HG03175 (cell line): ENCODE results near the gene NMNAT3.

Experiments used
- ATAC-seq: cut with Tn5 transposase; IDR thresholded peaks from one replicate; pipeline ENCODE4 v1.9.1; 2021; ENCODE audit warnings: mild to moderate bottlenecking, moderate library complexity; ENCODE audit not compliant: unreplicated experiment

Gene NMNAT3

DNA sequence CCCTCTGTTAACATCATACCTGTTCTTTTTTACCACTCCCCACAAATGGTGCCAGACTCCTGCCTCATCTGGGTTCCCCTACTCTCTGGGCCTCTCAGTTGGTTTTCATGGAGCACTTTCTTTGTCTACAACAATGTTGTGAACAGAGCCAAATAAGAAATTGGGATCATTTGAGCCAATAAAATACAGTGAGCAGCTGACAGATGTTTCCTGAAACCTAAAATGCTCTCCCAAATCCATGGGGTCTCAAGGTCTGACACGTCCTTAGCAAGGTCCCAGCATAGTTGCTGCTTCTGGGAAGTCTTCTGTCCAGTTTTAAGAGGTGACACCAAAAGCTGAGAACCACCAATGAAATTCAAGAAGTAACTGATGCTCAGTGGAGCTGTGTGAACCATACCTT, 1.7 kb downstream of the NMNAT3 start:
- no peak for ATAC-seq

- no peak for ATAC-seq
Observed at GRCh38 chr3:139675327-139675726, 2.4 kb downstream of the NMNAT3 start.

DNA sequence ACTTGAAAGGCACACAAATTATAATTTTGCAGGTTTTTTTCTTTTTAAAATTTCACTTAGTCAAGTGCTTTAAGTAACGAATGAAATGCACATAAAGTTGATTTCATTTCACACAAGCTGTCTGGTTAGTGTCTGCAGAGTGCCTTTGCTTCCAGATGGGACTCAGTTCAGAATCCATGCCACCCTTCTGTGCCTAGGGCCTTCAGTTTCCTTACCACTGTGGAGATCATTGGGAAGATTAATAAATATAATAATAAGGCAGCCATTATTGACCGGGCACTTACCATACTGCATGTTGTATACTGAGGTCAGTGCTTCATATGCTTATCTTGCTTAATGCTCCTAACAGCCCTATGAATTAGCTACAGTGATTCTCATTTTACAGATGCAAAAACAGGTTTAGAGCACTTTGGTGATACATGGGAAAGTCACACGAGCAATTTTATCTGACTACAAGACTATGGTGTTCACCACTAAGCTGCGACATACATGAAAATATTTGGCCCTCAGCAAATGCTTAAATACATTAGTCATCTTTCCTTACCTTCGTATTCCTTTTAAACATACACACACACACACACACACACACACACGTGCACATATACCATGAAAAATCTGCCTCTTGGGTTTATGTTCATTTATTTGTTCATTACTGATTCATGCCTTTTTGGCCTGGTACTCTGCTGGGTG, 3.1 kb downstream of the NMNAT3 start:
- ATAC-seq, result no peak

GRCh38 chr3:139672884-139673283, 4.9 kb downstream of the NMNAT3 start:
- ATAC-seq, result no peak

DNA sequence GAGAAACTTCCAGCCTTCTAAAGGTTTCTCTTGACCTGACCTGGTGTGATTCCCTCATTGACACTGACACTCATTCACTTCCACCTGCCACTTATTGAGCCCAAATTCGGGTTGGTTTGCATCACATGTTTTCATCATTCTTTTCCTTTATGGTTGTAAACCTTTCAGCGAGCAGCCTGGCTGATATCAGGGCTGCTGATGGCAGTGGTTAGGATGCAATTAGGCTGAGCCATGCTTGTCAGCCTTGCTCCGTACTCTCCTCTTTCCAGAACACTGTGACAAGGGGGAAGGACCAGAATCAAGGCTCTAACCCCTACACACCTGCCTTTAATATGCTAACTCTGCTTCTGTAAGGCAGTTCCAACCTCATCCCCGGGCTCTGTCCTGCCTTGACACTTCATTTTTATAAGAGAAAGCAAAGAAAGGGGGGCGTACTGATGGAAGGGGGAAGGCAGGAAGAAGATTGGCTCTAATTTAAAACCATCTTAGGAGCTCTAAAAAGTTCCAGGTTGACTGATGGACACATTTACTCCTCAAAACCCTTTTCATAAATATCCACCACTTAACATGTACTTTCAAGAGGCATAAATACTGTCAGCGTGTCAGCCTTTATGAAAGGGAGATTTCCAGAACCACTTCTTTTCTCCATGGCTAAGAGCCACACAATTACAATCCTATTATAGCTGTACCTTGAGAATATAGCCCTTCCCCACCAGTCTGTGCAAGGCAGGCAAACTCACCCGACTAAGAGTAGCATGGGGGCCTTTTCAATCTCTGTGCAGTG, 5.7 kb downstream of the NMNAT3 start:
- no peak for ATAC-seq

GRCh38 chr3:139671107-139671506, 6.7 kb downstream of the NMNAT3 start:
- ATAC-seq, result no peak

- ATAC-seq, result no peak
Observed at GRCh38 chr3:139670196-139670595, 7.6 kb downstream of the NMNAT3 start.

DNA sequence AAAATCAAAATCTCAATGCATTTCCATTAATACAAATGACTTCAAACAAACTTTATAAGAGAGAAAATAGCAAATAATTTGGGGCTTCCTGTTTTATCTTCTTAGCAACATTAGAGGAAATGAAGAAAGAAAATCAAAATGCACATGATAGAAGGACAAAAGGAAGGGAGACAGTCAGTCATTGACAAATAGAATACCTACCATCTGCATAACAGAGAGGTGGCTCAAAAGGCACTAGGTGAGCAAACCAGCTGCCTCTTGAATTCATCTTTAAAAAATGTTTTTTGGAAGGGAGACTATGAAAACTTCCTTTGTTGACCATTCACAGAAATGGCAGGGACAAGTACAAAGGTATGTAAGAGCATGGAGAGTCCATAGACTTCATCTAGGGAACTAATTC, 9.4 kb downstream of the NMNAT3 start:
- no peak for ATAC-seq

DNA sequence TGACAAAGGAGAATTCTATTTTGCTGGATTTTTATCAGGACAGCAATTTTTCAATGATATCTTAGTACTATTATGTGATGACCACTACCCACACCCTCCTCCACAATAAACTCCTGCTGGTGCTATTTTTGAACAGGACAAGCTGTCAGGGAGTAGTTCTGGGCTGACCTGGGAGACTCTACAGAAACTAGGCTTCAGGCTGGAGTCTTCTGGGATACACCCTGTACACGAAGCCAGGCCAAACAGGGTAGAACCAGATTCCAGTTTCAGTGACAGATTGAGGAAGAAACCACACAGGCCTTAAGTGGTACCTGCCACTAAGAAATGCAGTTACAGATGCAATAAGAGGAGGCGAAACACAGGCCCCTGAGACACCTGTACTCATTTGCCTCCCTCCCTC, 12.8 kb downstream of the NMNAT3 start:
- ATAC-seq, result no peak

DNA sequence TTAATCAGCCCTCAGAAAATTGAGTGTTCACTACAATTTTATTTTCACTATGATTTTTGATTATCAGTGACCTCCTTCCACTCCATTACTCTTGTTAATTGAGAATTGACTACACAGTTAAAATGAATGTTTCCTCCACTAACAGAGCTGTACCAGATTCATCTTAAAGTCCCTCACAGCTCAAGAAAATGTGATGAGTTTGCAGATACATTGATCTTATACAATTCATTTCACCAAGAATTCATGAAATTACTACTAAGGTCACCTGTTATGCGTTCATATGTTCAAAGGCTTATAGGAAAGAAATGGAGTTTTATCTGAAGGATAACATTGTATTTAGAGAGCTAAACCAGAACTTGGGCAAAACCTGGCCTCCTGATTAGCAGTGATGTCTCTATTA, 17.5 kb downstream of the NMNAT3 start:
- ATAC-seq, result no peak

DNA sequence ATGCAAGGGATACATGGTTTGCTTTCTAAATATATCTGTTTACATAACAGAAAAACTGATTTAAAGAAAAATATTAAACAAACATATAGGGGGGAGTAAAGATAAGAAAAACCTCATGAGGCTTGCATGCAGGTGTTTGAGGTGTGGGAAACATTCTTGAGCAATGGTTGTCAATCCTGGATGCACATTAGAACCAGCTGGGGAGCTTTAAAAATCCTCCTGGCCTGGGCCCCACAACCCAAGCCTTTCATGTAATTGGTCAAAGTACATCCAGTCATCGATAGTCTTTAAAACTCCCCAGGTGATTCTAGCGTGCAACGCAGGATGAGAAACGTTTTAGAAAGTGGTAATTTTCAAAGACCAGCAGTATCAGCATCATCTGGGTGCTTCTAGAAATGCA, 18.3 kb downstream of the NMNAT3 start:
- no peak for ATAC-seq

DNA sequence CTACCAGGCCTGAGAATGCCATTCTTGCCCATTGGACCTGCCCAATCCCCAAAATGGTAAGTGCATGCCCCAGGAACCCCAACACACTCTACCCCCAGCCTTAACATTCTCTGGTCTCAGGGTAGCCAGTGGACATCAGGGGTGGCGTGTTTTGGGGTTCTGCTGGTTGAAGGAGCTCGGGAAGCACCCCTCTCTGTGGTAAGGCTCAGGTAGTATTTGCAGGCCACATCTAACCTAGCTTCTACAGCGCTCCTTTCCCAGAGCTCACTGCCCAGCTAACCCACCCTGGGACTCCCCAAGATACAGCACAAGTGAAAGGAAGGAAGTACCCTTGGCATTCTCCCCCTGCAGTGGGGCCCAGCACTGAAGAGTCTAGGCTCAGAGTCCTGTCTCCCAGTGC, 19.8 kb downstream of the NMNAT3 start:
- ATAC-seq, result no peak

DNA sequence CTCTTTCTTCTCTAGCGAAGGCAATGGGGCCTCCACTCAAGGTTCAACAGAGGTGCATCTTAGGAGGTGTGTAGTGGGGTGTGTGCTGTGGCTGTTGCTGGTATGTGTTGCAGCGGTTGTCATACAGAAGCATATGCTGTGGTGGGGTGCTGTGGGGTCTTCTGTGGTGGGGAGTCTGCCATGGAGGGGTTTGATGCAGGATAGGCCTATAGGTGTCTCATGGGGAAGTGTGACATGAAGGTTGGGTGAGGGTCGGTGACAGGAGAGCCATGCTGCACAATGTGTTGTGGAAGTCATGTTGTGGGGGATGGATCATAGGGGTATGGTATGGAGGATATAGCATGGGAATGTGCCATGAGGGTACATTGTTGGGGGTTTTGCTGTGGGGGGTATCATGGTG, 20.3 kb downstream of the NMNAT3 start:
- ATAC-seq, result no peak

GRCh38 chr3:139655909-139656595, 21.7 kb downstream of the NMNAT3 start:
- ATAC-seq, result no peak

DNA sequence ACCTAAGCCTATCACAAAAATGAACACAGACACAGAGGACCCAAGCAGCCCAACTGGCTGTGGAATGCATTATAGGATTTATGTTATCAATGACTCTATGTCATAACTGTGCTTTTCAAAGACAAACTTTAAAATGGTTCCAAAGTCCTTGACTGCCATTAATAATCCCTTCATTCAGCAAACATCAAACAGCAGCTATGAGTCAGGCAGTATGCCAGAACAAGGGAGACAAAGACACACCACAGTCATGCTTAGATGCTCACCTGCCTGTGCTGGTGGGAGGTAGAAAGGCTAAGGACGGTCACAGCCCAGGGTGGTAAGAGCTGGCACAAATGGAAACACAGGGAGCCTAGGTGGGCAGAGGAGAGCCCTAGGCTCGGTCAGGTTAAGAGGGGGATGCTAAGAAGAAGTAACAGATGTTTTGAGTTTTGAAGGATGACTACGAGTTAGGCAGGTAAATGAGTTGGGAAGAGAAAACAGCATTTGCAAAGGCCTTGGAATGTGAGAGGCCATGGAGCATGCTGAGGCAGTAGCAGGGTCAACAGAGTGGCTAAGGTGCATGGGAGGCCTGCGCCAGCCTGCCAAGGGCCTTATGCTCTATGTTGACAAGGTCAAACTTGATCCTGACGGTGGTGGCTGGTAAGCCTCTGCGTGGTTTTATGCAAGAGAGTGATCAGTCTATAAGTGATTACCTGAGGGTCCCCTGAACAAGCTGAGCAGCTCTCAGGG, 23.0 kb downstream of the NMNAT3 start:
- ATAC-seq, result no peak

DNA sequence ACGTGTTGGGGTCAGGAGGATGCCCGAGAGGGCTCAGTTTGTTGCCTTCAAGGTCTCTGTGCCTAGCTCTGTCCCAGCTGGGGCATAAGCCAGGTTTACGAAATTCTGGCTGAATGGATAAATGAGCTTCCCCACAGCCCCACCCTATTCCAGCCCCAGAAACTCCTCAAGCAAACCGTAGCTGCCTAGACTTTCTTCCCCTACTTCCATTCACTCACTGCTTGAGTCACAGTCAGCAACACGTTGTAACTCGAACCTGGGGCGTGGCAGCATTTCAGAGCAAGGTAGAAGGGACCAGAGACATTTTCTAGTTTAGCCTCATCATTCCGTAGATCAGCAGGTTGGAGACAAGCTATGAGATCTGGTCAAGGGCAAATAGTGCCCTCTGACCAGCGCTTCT, 24.2 kb downstream of the NMNAT3 start:
- ATAC-seq, result no peak

GRCh38 chr3:139652561-139652960, 25.2 kb downstream of the NMNAT3 start:
- ATAC-seq, result no peak

- ATAC-seq, result no peak
Observed at GRCh38 chr3:139647866-139648435, 29.8 kb downstream of the NMNAT3 start.

DNA sequence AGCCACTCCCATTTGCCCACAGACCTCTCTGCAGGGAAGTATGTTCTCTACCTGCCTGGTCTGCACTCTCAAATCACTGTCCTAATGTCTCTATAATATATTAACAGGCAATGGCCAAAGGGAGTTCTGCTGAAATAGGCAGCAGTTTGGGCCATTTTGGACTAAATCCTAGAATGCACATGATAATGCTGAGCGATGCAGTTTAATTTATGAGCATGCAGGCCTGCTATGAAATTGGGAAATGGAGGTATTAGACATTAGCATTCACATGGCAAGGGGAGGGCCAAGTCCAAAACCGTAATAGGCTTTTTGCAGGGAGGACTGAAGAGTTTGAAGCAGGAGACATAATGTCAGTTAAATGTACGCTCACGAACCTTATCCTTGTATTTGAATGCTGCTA, 31.3 kb downstream of the NMNAT3 start:
- ATAC-seq, result no peak

- no peak for ATAC-seq
Observed at GRCh38 chr3:139642996-139643395, 34.8 kb downstream of the NMNAT3 start.

DNA sequence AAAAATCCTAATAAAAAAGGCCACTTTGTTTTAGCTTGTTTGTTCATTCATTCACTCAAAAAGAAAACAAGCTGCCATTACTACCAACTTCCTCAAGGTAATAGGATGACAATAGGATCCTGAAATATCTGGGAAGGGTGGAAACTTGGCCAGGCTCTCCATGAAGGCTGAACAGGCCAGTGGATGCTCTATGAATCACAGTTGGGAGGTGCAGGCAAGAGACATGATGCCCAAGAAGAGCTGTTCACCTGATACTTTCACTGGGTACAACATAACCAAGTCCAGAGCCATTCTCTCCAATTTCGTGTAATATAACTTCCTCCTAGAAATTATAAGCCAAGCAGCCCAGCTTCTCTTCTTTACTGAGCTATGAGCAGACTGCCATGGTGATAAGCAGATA, 37.3 kb downstream of the NMNAT3 start:
- no peak for ATAC-seq
